HL-60 (cell line): ENCODE results near the gene OSBPL10.

Source experiments
- DNase-seq, 2 experiments: peaks; one replicate each; pipeline ENCODE4 v3.0.0-alpha.2; 2010 to 2020; ENCODE audit warnings: low read depth in 1 of 2, low spot score in 1 of 2
- H3K27ac ChIP-seq: fragments of 250-450 bp; sonication (Bioruptor Pico); replicated peaks from 2 replicates; pipeline ENCODE4 v1.5.1; 2020; ENCODE audit warnings: mild to moderate bottlenecking, moderate library complexity
- H3K27me3 ChIP-seq: fragments of 250-450 bp; sonication (Bioruptor Pico); 2 replicates; pipeline ENCODE4 v1.5.1; 2021; ENCODE audit warnings: mild to moderate bottlenecking, moderate library complexity; ENCODE audit not compliant: insufficient read depth, poor library complexity, severe bottlenecking
- H3K4me3 ChIP-seq: replicated peaks from 2 replicates; pipeline ENCODE4 v1.5.1; 2011; ENCODE audit warnings: mild to moderate bottlenecking, control low read depth, low read length; ENCODE audit not compliant: insufficient read depth
- CTCF ChIP-seq: IDR thresholded peaks from one replicate; pipeline ENCODE4 v1.5.1; 2011; ENCODE audit warnings: low read length, control low read depth, inconsistent platforms; ENCODE audit not compliant: insufficient read depth
- GABPA ChIP-seq: IDR thresholded peaks from 2 replicates; pipeline ENCODE4 v1.6.1; 2012; ENCODE audit warnings: low read depth
- POLR2AphosphoS5 ChIP-seq: IDR thresholded peaks from 2 replicates; pipeline ENCODE4 v1.6.1; 2012; ENCODE audit warnings: low read depth
- REST ChIP-seq: IDR thresholded peaks from 2 replicates; pipeline ENCODE4 v1.6.1; 2012; ENCODE audit warnings: low read depth; ENCODE audit not compliant: insufficient replicate concordance
- SPI1 ChIP-seq: IDR thresholded peaks from 2 replicates; pipeline ENCODE4 v1.6.1; 2012; ENCODE audit warnings: low read depth, mild to moderate bottlenecking, borderline replicate concordance

Gene OSBPL10

GRCh38 chr3:31828007-31828406 is 153.1 kb downstream of the OSBPL10 start:
- no peak for DNase-seq
- Histone ChIP-seq H3K27me3 (no peaks in the 10 kb centered on the region), H3K27ac (no peak overlapping the region), H3K4me3 (no peak overlapping the region)
- no peak for TF ChIP-seq POLR2AphosphoS5
- no peak for TF ChIP-seq REST
- TF ChIP-seq CTCF = no peak
- TF ChIP-seq SPI1 = no peak

- TF ChIP-seq SPI1 = no peak
- no peak for TF ChIP-seq REST
- no peak for TF ChIP-seq GABPA
- no peak for TF ChIP-seq POLR2AphosphoS5
- no peak for TF ChIP-seq CTCF
- H3K4me3 ChIP-seq = no peak overlapping the region
- no peak overlapping the region for H3K27ac ChIP-seq
- DNase-seq = no peak
- no peaks in the 10 kb centered on the region for H3K27me3 ChIP-seq
Measured at GRCh38 chr3:31823184-31823583, 157.9 kb downstream of the OSBPL10 start.

- no peak for DNase-seq
- Histone ChIP-seq H3K27ac (no peak overlapping the region), H3K27me3 (no peaks in the 10 kb centered on the region), H3K4me3 (no peak overlapping the region)
- TF ChIP-seq POLR2AphosphoS5 (no peak), SPI1 (no peak), CTCF (no peak), GABPA (no peak), REST (no peak)
Measured at GRCh38 chr3:31821118-31821517, 159.9 kb downstream of the OSBPL10 start.
